ENCODE measurements around the gene DLGAP1.

The DLGAP1 gene

DNA sequence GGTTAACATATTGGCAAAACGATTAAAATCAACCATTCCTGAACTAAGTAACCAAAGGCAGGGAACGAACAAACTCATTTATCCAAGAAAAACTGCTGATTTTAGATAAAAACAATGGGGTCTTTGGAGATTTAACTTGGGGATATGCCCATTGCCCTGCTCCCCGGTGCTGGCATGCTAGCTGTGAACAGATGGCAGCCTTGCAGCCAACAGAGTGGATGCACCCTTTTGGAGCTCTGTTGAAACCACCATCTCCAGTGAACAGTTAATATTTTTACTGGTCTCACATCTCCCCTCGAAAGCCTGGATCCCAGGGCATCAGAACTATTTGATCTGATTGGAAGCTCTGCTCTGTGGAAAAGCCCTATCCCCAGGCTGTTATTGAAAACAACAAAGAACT, 702.0 kb downstream of the DLGAP1 start:
- FAIRE-seq, result no peak

GRCh38 chr18:3748086-3748485, 707.0 kb downstream of the DLGAP1 start:
- no peak for FAIRE-seq

DNA sequence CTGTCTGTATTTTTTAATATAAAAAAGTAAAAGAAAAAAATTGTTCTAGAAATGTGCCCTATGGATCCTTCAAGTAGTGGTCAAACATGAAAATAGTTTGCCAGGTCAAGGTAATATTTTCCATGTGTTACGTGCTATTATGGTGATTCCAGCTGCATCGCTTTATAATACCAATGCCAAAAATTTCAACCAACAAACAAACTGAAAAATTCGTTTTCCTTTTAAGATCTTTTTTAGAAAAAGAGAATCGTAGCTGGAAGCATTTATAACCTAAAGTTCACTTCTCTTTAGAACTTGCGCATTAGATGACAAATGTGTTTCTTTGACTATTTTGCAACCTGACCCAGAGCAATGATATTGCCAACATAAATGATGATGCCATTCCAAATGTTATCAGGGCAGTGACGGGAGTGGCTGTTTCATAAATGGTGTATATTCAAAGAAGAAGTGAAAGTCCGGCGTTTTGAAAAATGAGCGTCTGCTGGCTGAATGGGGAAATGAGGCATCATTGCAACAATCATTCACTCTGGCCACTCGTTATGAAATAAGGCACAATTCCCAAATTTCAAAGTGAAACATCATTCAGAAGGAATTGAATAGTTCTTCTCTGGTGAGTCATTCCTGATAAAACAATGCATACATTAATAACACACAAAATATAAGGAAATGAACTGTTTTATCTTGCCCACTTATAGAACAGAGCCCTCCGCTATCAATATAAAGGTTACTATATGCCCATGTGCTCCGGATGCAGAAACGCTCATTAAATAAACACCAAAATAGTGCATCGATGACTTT, 707.7 kb downstream of the DLGAP1 start:
- no peak for FAIRE-seq

DNA sequence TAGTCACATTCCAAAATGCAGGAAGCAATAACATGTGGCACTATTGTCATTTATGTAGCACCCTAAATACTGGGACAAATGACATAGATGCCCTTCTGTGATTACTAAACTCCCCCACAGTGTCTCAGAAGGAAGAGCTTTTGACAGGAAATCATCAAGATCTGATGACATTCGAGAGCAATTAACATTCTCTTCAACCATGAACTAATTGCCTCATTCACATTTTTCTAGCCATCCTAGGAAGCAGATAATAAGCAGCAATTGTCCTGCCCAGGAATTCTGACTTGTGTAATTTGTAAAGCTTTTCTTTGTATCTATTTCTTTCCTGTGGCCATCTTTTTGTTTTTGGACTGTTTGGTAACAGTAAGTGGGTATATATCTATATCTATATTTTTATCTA, 712.6 kb downstream of the DLGAP1 start:
- FAIRE-seq, result no peak

- FAIRE-seq, result no peak
These were observed 713.8 kb downstream of the DLGAP1 start for GRCh38 chr18:3741333-3741732.

DNA sequence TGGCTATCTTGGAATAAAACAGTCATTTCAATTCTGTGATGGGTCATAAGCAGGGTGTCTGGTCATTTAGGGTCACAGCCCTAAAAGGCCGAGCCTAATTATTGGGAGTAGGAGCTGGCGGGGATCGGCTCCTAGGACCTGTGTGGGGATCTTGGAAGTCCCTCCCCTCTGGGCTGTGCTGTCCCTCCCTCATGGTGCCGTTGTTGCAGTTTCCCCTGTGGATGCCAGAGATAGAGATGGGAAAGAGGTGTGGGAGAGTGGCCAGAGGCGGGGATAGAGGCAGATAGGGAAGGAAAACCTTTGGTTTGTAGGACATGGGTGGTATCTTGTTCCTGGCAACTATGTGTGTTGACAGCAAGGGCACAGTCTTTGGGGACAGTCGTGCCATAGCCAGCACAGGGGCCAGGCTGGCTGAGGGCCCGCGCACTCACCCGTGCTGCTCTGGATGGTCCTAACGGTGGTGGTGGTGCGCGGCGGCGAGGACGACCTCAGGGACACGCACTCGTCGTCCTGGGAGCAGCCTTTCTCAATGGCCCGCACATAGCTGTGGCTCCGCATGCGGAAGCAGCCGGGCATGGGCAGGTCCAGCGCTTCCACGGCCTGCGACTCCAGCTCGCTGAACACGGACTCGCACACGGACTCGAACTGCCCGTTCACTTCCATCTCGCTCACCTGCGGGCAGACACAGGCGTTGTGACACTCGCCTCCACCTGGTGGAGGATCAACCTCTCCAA, 726.2 kb downstream of the DLGAP1 start:
- FAIRE-seq, result no peak

- FAIRE-seq, result no peak
These were observed 727.8 kb downstream of the DLGAP1 start for GRCh38 chr18:3727274-3727673.

GRCh38 chr18:3726238-3726951, 728.7 kb downstream of the DLGAP1 start:
- FAIRE-seq, result no peak

GRCh38 chr18:3725115-3725514, 730.0 kb downstream of the DLGAP1 start:
- peak; percentile 21 for FAIRE-seq

- no peak for FAIRE-seq
These were observed 731.6 kb downstream of the DLGAP1 start for GRCh38 chr18:3723554-3723953.

DNA sequence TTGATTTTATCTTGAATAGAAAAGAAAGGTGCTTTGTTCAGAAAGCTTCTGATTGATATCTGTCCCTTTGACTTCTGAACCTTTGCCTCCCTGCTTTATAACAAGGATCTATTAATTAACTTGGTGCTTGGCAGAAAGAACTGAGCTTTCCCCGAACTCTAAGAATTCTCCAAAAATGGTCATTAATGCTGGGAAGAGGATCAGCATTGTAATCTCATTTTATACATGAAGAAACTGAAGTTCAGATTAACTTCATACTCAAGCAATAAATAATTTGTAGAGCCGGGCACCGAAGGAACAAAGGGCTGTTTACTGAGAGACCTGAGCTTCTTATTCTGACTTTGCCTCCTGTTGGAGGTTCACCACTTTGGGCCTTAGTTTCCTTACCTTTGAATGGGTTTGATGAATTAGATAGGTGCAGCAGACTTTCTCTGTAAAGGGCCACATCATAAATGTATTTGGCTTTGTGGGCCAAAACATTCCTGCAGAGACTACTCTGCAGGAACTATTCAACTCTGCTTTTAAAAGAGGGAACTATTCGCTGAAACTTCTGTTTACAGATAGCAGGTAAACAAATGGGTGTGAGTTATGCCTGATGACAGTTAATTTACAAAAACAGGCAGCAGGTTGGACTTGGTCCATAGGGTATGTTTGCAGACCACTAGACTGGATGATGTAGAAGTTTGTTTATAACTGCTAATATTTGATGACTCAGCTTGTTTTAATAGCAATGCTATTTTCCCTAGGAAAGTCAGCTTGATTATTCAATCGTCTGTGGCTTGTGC, 732.3 kb downstream of the DLGAP1 start:
- no peak for FAIRE-seq

DNA sequence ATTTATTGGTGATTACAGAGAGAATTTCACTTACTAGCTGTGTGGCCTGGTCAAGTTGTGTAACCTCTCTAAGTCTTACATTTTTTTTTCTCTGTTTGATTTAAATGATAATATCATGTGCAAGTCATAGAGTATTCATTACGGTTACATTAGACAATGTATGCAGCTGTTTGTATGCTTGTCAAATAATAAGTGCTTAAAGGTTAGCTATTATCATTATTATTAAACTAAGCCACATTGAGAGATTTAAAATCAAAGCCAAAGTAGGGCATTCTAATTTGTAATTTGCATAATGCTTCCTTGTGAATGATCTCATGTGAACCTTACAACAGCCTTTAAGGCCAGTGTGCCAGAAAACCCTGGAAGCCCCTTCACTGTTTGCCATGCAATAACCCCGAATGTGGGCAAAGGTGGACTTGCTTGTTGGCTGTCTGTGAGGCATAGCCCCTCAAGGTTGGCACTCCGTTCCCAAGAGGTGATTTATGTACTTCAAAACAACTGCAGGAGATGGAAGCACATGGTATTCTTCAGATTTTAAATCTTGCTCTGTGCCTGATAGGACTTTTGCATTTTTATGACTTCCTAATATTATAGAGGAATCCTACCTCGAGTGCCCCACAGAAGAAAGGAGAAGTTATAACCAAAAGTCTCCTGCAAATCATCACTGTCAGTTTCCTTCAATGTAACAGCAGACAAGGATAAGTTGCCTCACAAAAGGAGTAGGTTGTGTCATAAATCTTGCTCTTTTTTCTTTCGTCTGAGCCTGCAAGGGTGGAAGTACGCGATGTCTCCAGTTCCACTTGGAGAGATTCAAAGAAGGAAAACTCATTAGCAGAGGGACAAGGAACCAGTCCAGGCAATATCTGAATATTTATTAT, 733.1 kb downstream of the DLGAP1 start:
- peak; percentile 99 for FAIRE-seq

- no peak for FAIRE-seq
These were observed 734.1 kb downstream of the DLGAP1 start for GRCh38 chr18:3720818-3721545.

GRCh38 chr18:3720159-3720558, 734.9 kb downstream of the DLGAP1 start:
- peak; percentile 97 for FAIRE-seq

GRCh38 chr18:3717376-3718025, 737.6 kb downstream of the DLGAP1 start:
- peak; percentile 98 for FAIRE-seq

GRCh38 chr18:3716116-3716660, 738.9 kb downstream of the DLGAP1 start:
- FAIRE-seq, result no peak

GRCh38 chr18:3715231-3716080, 739.7 kb downstream of the DLGAP1 start:
- no peak for FAIRE-seq

GRCh38 chr18:3713708-3714107, 741.4 kb downstream of the DLGAP1 start:
- no peak for FAIRE-seq

DNA sequence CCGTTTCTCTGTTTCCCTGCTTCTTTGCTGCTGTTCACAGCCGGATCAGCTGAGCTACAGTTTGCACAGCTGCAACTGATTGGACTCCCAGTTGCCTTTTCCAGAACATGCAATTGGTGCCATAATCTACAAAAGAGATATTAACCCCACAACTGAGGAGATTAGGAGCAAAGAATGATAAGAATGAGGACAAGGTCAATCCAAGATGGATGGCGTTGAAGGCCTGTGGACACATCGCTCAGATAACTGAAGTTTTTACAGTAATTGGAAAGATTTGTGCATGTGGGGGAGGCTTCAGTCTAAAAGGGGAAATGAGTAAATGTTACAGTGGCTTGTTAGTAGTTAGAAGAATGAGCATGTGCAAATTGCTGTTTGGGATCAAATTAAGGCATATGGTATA, 741.9 kb downstream of the DLGAP1 start:
- FAIRE-seq, result peak; percentile 98
